H9 (cell line): ENCODE measurements around the gene LASP1. TPM values are rescaled to one million over a fixed set of nuclear protein-coding genes. Genes with fewer than 3 reads are reported as not detected.

Source experiments
- DNase-seq: peaks from one replicate; pipeline ENCODE4 v3.0.0-alpha.2; 2017
- H2AFZ ChIP-seq: one replicate; pipeline ENCODE4 v1.6.1; 2013; ENCODE audit warnings: mild to moderate bottlenecking, low read length, control low read depth, moderate library complexity
- H2AK5ac ChIP-seq: 2 replicates; pipeline ENCODE4 v1.6.1; 2013; ENCODE audit warnings: low read length, control low read depth, mixed read lengths; ENCODE audit not compliant: insufficient read length
- H2BK120ac ChIP-seq: one replicate; pipeline ENCODE4 v1.6.1; 2013; ENCODE audit warnings: low read depth, mild to moderate bottlenecking, low read length, control low read depth, inconsistent platforms; ENCODE audit not compliant: poor library complexity, severe bottlenecking
- H2BK12ac ChIP-seq: 2 replicates; pipeline ENCODE4 v1.6.1; 2013; ENCODE audit warnings: low read length, control low read depth, mixed read lengths, low read depth; ENCODE audit not compliant: insufficient read length
- H2BK15ac ChIP-seq: 2 replicates; pipeline ENCODE4 v1.6.1; 2013; ENCODE audit warnings: low read depth, low read length, control low read depth
- H2BK20ac ChIP-seq: one replicate; pipeline ENCODE4 v1.6.1; 2013; ENCODE audit warnings: low read depth, mild to moderate bottlenecking, low read length, control low read depth, inconsistent platforms; ENCODE audit not compliant: poor library complexity, severe bottlenecking
- H2BK5ac ChIP-seq: 2 replicates; pipeline ENCODE4 v1.6.1; 2013; ENCODE audit warnings: low read length, control low read depth, mixed read lengths; ENCODE audit not compliant: insufficient read length
- H3K14ac ChIP-seq: 2 replicates; pipeline ENCODE4 v1.6.1; 2013; ENCODE audit warnings: low read length, control low read depth; ENCODE audit not compliant: insufficient read depth
- H3K18ac ChIP-seq: 2 replicates; pipeline ENCODE4 v1.6.1; 2013; ENCODE audit warnings: low read depth, mild to moderate bottlenecking, mixed read lengths, low read length, control low read depth; ENCODE audit not compliant: insufficient read length
- H3K23ac ChIP-seq: 2 replicates; pipeline ENCODE4 v1.6.1; 2013; ENCODE audit warnings: low read length, control low read depth, mixed read lengths, low read depth; ENCODE audit not compliant: insufficient read length
- H3K23me2 ChIP-seq: 2 replicates; pipeline ENCODE4 v1.6.1; 2013; ENCODE audit warnings: low read depth, mild to moderate bottlenecking, mixed read lengths, low read length, control low read depth; ENCODE audit not compliant: insufficient read length, poor library complexity, severe bottlenecking
- H3K27ac ChIP-seq: 2 replicates; pipeline ENCODE4 v1.5.1; 2013; ENCODE audit warnings: low read length, control low read depth, mixed read lengths, low read depth; ENCODE audit not compliant: insufficient read length
- H3K27me3 ChIP-seq: 2 replicates; pipeline ENCODE4 v1.6.1; 2013; ENCODE audit warnings: low read length, control low read depth, inconsistent platforms; ENCODE audit not compliant: insufficient read depth
- H3K4ac ChIP-seq: 2 replicates; pipeline ENCODE4 v1.6.1; 2013; ENCODE audit warnings: low read depth, mild to moderate bottlenecking, control low read depth, inconsistent platforms, low read length, moderate library complexity
- H3K4me1 ChIP-seq: 2 replicates; pipeline ENCODE4 v1.6.1; 2013; ENCODE audit warnings: low read length, control low read depth, inconsistent platforms; ENCODE audit not compliant: insufficient read depth
- H3K4me2 ChIP-seq: 2 replicates; pipeline ENCODE4 v1.6.1; 2013; ENCODE audit warnings: low read length, control low read depth, mixed read lengths; ENCODE audit not compliant: insufficient read length, insufficient read depth
- H3K56ac ChIP-seq: 2 replicates; pipeline ENCODE4 v1.6.1; 2013; ENCODE audit warnings: low read depth, mild to moderate bottlenecking, mixed read lengths, low read length, control low read depth; ENCODE audit not compliant: insufficient read length
- H3K79me1 ChIP-seq: 2 replicates; pipeline ENCODE4 v1.6.1; 2013; ENCODE audit warnings: low read depth, mild to moderate bottlenecking, moderate library complexity, low read length, control low read depth, inconsistent platforms; ENCODE audit not compliant: insufficient read depth, poor library complexity, severe bottlenecking
- H3K79me2 ChIP-seq: 2 replicates; pipeline ENCODE4 v1.6.1; 2013; ENCODE audit warnings: low read length, control low read depth, inconsistent platforms; ENCODE audit not compliant: insufficient read depth
- H3K9ac ChIP-seq: 2 replicates; pipeline ENCODE4 v1.6.1; 2013; ENCODE audit warnings: low read length, control low read depth, mixed read lengths; ENCODE audit not compliant: insufficient read length; ENCODE audit errors: extremely low read depth
- H3K9me3 ChIP-seq: one replicate; pipeline ENCODE4 v1.6.1; 2013; ENCODE audit warnings: low read depth, low read length, inconsistent platforms; ENCODE audit not compliant: control insufficient read depth
- H3T11ph ChIP-seq: one replicate; pipeline ENCODE4 v1.6.1; 2013; ENCODE audit warnings: mild to moderate bottlenecking, low read length, control low read depth, inconsistent platforms
- H4K20me1 ChIP-seq: one replicate; pipeline ENCODE4 v1.6.1; 2013; ENCODE audit not compliant: control insufficient read depth, insufficient read length, insufficient read depth
- H4K5ac ChIP-seq: 2 replicates; pipeline ENCODE4 v1.6.1; 2013; ENCODE audit warnings: low read depth, mild to moderate bottlenecking, mixed read lengths, low read length, control low read depth; ENCODE audit not compliant: insufficient read length
- H4K8ac ChIP-seq: replicated peaks from 2 replicates; pipeline ENCODE4 v1.6.1; 2013; ENCODE audit warnings: low read length, control low read depth, mixed read lengths, low read depth; ENCODE audit not compliant: insufficient read length
- H4K91ac ChIP-seq: 2 replicates; pipeline ENCODE4 v1.6.1; 2013; ENCODE audit warnings: low read depth, mild to moderate bottlenecking, moderate library complexity, mixed read lengths, low read length, control low read depth; ENCODE audit not compliant: insufficient read length
- H3K27ac Mint-ChIP-seq, 3 experiments: 2 replicates in 2 of 3; 3 replicates in 1 of 3; pipeline ENCODE4 v1.8.0; 2020 to 2021; ENCODE audit warnings: mixed read lengths in 3 of 3, mild to moderate bottlenecking in 1 of 3, moderate library complexity in 1 of 3
- H3K27me3 Mint-ChIP-seq: 2 replicates; pipeline ENCODE4 v1.8.0; 2021; ENCODE audit warnings: low read depth, mild to moderate bottlenecking, moderate library complexity, mixed read lengths
- H3K36me3 Mint-ChIP-seq, 3 experiments: 2 replicates in 2 of 3; 3 replicates in 1 of 3; pipeline ENCODE4 v1.8.0; 2020 to 2021; ENCODE audit warnings: low read depth in 3 of 3, mixed read lengths in 3 of 3; ENCODE audit not compliant: insufficient read depth in 1 of 3
- H3K4me1 Mint-ChIP-seq, 2 experiments: 2 replicates each; pipeline ENCODE4 v1.8.0; 2020; ENCODE audit warnings: mixed read lengths in 2 of 2
- H3K4me3 Mint-ChIP-seq, 2 experiments: 2 replicates in 1 of 2; 3 replicates in 1 of 2; pipeline ENCODE4 v1.8.0; 2020 to 2021; ENCODE audit warnings: mild to moderate bottlenecking in 2 of 2, mixed read lengths in 2 of 2, moderate library complexity in 1 of 2
- H3K9me3 Mint-ChIP-seq, 2 experiments: 2 replicates in 1 of 2; 3 replicates in 1 of 2; pipeline ENCODE4 v1.8.0; 2020; ENCODE audit warnings: mild to moderate bottlenecking in 2 of 2, mixed read lengths in 2 of 2, moderate library complexity in 1 of 2
- CTCF ChIP-seq: fragments of 200-600 bp; sonication (generic); conservative IDR thresholded peaks from 3 replicates; pipeline ENCODE4 v1.8.0; 2021; ENCODE audit warnings: antibody characterized with exemption, mild to moderate bottlenecking
- WGBS: extraction: QIAGEN DNeasy Blood & Tissue Kit; methylation state at CpG from one replicate; pipeline ENCODE4 v1.1.7; 2013; ENCODE audit warnings: missing lambda C conversion rate, low lambda C conversion rate, mixed read lengths; ENCODE audit not compliant: insufficient read length; ENCODE audit errors: extremely low coverage; 5-methylcytosine and 5-hydroxymethylcytosine counted together
- total RNA-seq: library from RNA; stranded (reverse); gene quantifications from 2 replicates; pipeline ENCODE4 v1.2.1, GENCODE V29; 2021

The LASP1 gene
- total RNA-seq, 1 experiment from 2014 or later = 121 TPM

- no peaks in the 10 kb centered on the region for H3K79me2 ChIP-seq
- H2BK5ac ChIP-seq = no peak overlapping the region
- DNase-seq = no peak
- H3K36me3 Mint-ChIP-seq = peaks cover 18 to 26% (median 20%) of the 10 kb centered on the region in 3 experiments
- no peaks in the 10 kb centered on the region for H4K20me1 ChIP-seq
- H2BK15ac ChIP-seq = no peak overlapping the region
- no peak overlapping the region for H3K23ac ChIP-seq
- H3K27ac Mint-ChIP-seq = peak overlapping the region in 2 of 3 experiments; percentile 24 to 91; a peak in 3 of 7 replicates
- H3K79me1 ChIP-seq = no peaks in the 10 kb centered on the region
- H2BK12ac ChIP-seq = no peak overlapping the region
- H3K9ac ChIP-seq = no peak overlapping the region
- no peak overlapping the region for H2AFZ ChIP-seq
- H3K18ac ChIP-seq = no peak overlapping the region
- no peak overlapping the region for H4K91ac ChIP-seq
- no peaks in the 10 kb centered on the region for H3K9me3 ChIP-seq
- no peak overlapping the region for H4K8ac ChIP-seq
- H3K27me3 Mint-ChIP-seq = no peaks in the 10 kb centered on the region
- H3K4me1 Mint-ChIP-seq = peaks cover 5% of the 10 kb centered on the region in 2 experiments; a peak in 3 of 4 replicates
- H2AK5ac ChIP-seq = no peak overlapping the region
- no peak overlapping the region for H4K5ac ChIP-seq
- no peaks in the 10 kb centered on the region for H3K4me1 ChIP-seq
- no peak overlapping the region for H2BK120ac ChIP-seq
- H3K27me3 ChIP-seq = no peaks in the 10 kb centered on the region
- H3K23me2 ChIP-seq = no peaks in the 10 kb centered on the region
- H3K14ac ChIP-seq = no peak overlapping the region
- H3K9me3 Mint-ChIP-seq = no peaks in the 10 kb centered on the region
- H3K4ac ChIP-seq = no peak overlapping the region
- H3K56ac ChIP-seq = no peak overlapping the region
- no peak overlapping the region for H3K27ac ChIP-seq
- no peak overlapping the region for H2BK20ac ChIP-seq
- no CpG with 5 or more reads among the region's 13 CpGs for WGBS
- no peak overlapping the region for H3K4me2 ChIP-seq
- H3T11ph ChIP-seq = no peak overlapping the region
- no peak overlapping the region for H3K4me3 Mint-ChIP-seq
- no peak for TF ChIP-seq CTCF
Observed at GRCh38 chr17:38844261-38844757, 25.5 kb upstream of the LASP1 start.
